Karpas-422 (cell line): Measurements from ENCODE around the gene HES7. TPM values are rescaled to one million over a fixed set of nuclear protein-coding genes. Genes with fewer than 3 reads are reported as not detected.

Experiments used
- DNase-seq: peaks from one replicate; pipeline ENCODE4 v3.0.0-alpha.2; 2015
- H2AFZ ChIP-seq: fragments of 200-600 bp; sonication (generic); 2 replicates; pipeline ENCODE4 v1.6.1; 2014; ENCODE audit warnings: antibody characterized with exemption, low read length, mixed read lengths
- H3K27ac ChIP-seq: fragments of 200-600 bp; sonication (generic); 2 replicates; pipeline ENCODE4 v1.5.1; 2014; ENCODE audit warnings: mild to moderate bottlenecking, low read length, moderate library complexity
- H3K27me3 ChIP-seq: fragments of 200-600 bp; sonication (generic); 2 replicates; pipeline ENCODE4 v1.6.1; 2014; ENCODE audit warnings: low read length, mixed read lengths
- H3K36me3 ChIP-seq: fragments of 200-600 bp; sonication (generic); 2 replicates; pipeline ENCODE4 v1.6.1; 2014; ENCODE audit warnings: low read length, mixed read lengths; ENCODE audit not compliant: insufficient read depth
- H3K4me1 ChIP-seq: fragments of 200-600 bp; sonication (generic); 2 replicates; pipeline ENCODE4 v1.6.1; 2014; ENCODE audit warnings: mild to moderate bottlenecking, low read length, mixed read lengths
- H3K4me2 ChIP-seq: fragments of 200-600 bp; sonication (generic); 2 replicates; pipeline ENCODE4 v1.6.1; 2014; ENCODE audit warnings: low read length, low read depth, mild to moderate bottlenecking; ENCODE audit not compliant: poor library complexity, severe bottlenecking
- H3K4me3 ChIP-seq: fragments of 200-600 bp; sonication (generic); 2 replicates; pipeline ENCODE4 v1.5.1; 2014; ENCODE audit warnings: mild to moderate bottlenecking, antibody characterized with exemption, low read length, mixed read lengths
- H3K79me2 ChIP-seq: fragments of 200-600 bp; sonication (generic); 2 replicates; pipeline ENCODE4 v1.6.1; 2014; ENCODE audit warnings: mild to moderate bottlenecking, low read length, mixed read lengths
- H3K9ac ChIP-seq: fragments of 200-600 bp; sonication (generic); 2 replicates; pipeline ENCODE4 v1.6.0; 2014; ENCODE audit warnings: low read length
- H3K9me2 ChIP-seq: fragments of 200-600 bp; sonication (generic), shearing (Covaris generic); replicated peaks from 2 replicates; pipeline ENCODE4 v1.6.0; 2014; ENCODE audit warnings: mild to moderate bottlenecking, low read length, moderate library complexity; ENCODE audit not compliant: insufficient read depth
- H3K9me3 ChIP-seq: fragments of 300-700, 200-600 bp; sonication (generic); 2 replicates; pipeline ENCODE4 v1.6.1; 2014; ENCODE audit warnings: low read length, mixed read lengths
- H4K20me1 ChIP-seq: fragments of 200-600 bp; sonication (generic); 2 replicates; pipeline ENCODE4 v1.6.1; 2014; ENCODE audit warnings: mild to moderate bottlenecking, antibody characterized with exemption, low read length, low read depth; ENCODE audit not compliant: insufficient read depth
- total RNA-seq: library from RNA; depleted of rRNA; stranded (reverse); fragments of >200 nt; shearing (Covaris generic); gene quantifications from 2 replicates; pipeline ENCODE4 v1.2.3, GENCODE V29; 2014; ENCODE audit warnings: low replicate concordance

HES7 gene
- total RNA-seq, 1 experiment from 2014 or later = 0.37 TPM

DNA sequence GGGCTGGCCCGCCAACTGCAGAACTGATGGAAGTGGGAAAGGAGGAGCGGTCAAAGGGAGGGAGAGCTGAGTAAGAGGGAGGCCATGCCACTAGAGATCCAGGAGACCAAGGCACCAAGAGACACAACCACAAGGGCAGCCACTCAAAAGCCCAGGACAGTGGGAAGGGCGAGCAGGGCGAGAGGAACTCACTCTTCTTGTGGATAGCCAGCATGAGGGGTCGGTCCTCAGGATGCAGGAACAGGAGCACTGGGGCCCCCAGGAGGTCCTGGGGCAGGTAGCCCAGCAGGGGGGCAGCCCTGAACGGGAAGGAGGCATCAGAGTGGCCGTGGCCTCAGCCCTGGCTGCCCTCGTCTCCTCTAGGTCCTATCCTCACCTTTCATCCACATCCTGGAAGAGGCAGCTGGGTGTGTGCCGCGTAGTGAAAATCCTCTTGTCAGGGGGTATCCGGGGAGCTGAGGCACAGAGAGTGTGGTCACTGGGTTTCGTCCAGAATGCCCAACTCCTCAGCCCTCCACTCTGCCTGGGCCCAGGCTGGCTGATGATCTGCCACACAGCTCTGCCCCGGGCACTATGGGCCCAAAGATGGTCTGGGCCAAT, 24.0 kb upstream of the HES7 start:
- H3K79me2 ChIP-seq = peaks cover 21% of the 10 kb centered on the region
- no peak for DNase-seq
- no peaks in the 10 kb centered on the region for H3K9me3 ChIP-seq
- H3K4me3 ChIP-seq = no peak overlapping the region
- H3K9ac ChIP-seq = no peak overlapping the region
- 0 out of 2 replicates have a peak, but pooled peaks cover 3% of the 10 kb centered on the region for H3K36me3 ChIP-seq
- peaks cover 13% of the 10 kb centered on the region for H4K20me1 ChIP-seq
- H3K9me2 ChIP-seq = no peaks in the 10 kb centered on the region
- H3K4me2 ChIP-seq = no peak overlapping the region
- peaks cover 19% of the 10 kb centered on the region for H3K4me1 ChIP-seq
- H2AFZ ChIP-seq = no peak overlapping the region
- no peak overlapping the region for H3K27ac ChIP-seq
- no peaks in the 10 kb centered on the region for H3K27me3 ChIP-seq

DNA sequence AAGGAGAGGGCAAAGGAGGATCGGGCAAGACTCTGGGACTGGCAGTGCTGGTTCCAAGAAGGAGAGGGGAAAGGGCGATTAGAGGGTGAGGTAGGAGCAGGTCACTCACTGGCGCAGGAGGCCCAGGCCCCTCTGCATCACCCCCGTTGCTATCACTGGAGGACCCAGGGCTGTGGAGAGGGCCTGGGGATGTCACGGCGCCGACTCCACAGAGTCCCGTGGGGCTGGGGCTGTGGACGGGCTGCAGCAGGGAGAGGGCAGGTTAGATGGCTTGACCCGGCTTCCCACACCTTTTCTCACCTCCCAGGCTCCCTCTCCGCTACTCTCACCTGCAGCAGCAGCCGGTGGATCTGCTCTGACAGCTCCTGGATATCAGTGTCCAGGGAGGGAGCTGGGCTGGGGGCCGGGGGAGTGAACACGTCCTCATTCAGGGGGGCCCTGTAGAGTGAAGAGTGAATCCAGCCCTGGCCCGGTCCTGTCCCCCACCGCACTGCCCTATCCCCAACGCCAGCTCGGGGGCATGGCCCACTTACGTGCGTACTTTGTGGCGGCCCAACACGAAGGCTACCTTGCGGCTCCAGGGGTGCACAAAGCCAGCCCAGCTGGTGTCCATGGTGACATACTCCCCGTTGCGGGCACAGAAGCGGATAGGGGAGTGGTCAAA, 23.4 kb upstream of the HES7 start:
- no peak for DNase-seq
- peaks cover 13% of the 10 kb centered on the region for H4K20me1 ChIP-seq

DNA sequence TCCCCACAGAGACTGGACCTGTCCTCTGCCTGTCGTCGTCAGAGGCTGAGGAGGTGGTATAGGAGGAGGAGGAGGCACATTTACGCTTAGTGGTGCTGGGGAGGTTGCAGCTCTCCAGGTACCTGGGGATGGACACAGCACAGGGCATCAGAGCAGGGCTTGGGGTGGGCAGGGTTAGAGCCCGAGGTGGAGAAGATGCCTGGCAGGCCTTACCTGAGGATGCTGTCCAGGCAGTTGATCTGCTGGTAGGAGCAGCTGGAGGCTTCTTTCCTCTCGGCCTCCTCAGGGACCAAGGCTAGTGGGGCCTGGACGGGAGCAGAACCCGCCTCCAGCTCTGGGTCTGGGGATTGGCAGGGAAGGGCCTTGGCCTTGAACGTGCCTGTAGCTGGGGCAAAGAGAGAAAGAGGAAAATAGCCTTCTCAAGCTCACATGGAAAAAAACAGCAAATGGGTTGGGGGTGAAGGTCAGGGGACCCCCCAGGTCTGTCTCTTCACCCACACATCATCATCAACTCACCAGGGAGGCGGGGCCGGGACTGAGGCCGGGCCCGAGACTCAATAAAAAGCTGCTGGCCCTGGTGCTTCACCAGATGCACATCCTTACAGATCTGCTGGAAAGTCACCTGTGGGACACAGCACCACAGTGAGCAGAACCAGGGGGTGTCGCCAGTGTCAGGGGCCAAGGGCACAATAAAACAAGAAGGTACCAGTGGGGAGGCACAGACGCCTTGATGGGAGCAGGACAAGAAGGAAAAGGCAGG, 22.7 kb upstream of the HES7 start:
- Histone ChIP-seq H3K4me1 (peaks cover 11% of the 10 kb centered on the region), H3K4me3 (no peak overlapping the region), H3K9me2 (no peaks in the 10 kb centered on the region), H3K9me3 (no peaks in the 10 kb centered on the region), H3K27me3 (no peaks in the 10 kb centered on the region), H3K4me2 (no peak overlapping the region), H3K27ac (no peak overlapping the region), H4K20me1 (peaks cover 13% of the 10 kb centered on the region), H3K79me2 (peaks cover 15% of the 10 kb centered on the region), H2AFZ (no peak overlapping the region), H3K9ac (no peak overlapping the region), H3K36me3 (0 out of 2 replicates have a peak, but pooled peaks cover 3% of the 10 kb centered on the region)
- DNase-seq = no peak

More for the DNA sequence above, 23.4 kb upstream of the HES7 start:
- no peak overlapping the region for H3K9ac ChIP-seq
- H3K36me3 ChIP-seq = 0 out of 2 replicates have a peak, but pooled peaks cover 3% of the 10 kb centered on the region
- peaks cover 13% of the 10 kb centered on the region for H3K4me1 ChIP-seq
- H3K9me2 ChIP-seq = no peaks in the 10 kb centered on the region
- H2AFZ ChIP-seq = no peak overlapping the region
- no peak overlapping the region for H3K4me3 ChIP-seq
- no peak overlapping the region for H3K4me2 ChIP-seq
- H3K9me3 ChIP-seq = no peaks in the 10 kb centered on the region
- no peak overlapping the region for H3K27ac ChIP-seq
- H3K27me3 ChIP-seq = no peaks in the 10 kb centered on the region
- H3K79me2 ChIP-seq = peaks cover 21% of the 10 kb centered on the region

DNA sequence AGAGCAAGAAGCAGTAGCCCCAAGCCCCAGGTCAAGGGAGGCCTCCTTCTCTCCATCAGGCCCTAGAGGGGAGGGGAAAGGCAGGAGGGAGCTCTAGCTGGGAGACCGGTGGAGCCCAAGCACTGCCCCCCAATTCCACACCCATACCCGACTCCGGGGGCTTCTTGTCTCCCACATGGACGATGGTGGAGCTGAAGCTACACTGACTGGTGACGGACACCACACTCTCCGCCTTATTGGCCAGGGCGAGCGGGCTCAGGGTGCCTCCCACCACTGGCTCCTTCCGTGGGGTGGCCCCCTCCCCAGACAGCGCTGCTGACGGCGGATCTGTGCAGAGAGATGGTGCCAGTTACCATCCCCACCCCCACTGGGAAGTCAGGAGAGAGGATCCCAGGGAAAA, 21.9 kb upstream of the HES7 start:
- peaks cover 6% of the 10 kb centered on the region for H3K4me1 ChIP-seq
- H3K36me3 ChIP-seq = 0 out of 2 replicates have a peak, but pooled peaks cover 3% of the 10 kb centered on the region
- no peaks in the 10 kb centered on the region for H3K27me3 ChIP-seq
- no peak overlapping the region for H3K4me2 ChIP-seq
- H3K79me2 ChIP-seq = peaks cover 9% of the 10 kb centered on the region
- H3K27ac ChIP-seq = no peak overlapping the region
- no peaks in the 10 kb centered on the region for H3K9me3 ChIP-seq
- no peak overlapping the region for H2AFZ ChIP-seq
- H4K20me1 ChIP-seq = peaks cover 11% of the 10 kb centered on the region
- H3K4me3 ChIP-seq = no peak overlapping the region
- no peaks in the 10 kb centered on the region for H3K9me2 ChIP-seq
- no peak for DNase-seq
- no peak overlapping the region for H3K9ac ChIP-seq

DNA sequence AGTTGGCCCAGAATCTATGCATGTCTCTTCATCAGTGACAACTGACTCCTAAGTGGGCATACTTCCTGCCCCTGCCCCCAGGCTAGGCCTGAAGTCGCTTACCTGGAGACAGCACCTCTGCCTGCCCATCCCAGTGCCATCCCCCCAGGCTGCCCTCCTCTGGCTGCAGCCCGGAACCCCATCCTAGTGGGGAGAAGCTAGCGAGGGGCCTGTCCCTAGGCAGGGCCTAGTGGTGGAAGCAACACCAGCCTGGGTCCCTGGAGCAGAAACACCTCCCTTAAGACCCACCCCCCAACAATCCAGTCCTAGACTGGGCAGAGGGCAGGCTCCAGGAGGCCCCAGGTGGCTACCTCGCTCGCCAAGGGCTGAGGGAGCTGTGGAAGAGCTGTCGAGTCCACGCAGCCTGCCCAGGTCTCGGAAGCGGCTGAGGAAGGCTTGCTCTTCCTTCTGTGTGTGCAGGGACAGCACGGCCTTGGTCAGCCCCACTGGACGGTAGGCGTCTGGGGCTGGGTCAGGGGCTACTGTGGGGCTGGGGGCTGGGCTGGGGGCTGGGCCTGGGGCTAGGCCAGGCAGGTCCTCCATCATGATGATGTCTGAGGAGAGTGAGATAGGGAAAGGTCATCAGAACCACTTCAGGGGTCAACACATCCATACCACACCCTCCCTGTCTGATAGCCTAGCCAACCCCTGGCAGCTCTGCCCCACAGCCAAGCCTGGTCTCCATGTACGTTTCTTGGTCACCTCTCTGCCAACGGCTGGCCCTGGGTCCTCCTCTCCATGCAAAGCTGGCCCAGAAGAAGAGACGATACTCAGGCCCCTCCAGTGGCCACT, 20.7 kb upstream of the HES7 start:
- Histone ChIP-seq H4K20me1 (no peaks in the 10 kb centered on the region), H3K79me2 (no peaks in the 10 kb centered on the region), H3K4me3 (no peak overlapping the region), H3K9me3 (no peaks in the 10 kb centered on the region), H2AFZ (no peak overlapping the region), H3K27me3 (no peaks in the 10 kb centered on the region), H3K4me2 (no peak overlapping the region), H3K9me2 (no peaks in the 10 kb centered on the region), H3K27ac (no peak overlapping the region), H3K36me3 (0 out of 2 replicates have a peak, but pooled peaks cover 3% of the 10 kb centered on the region), H3K4me1 (peaks cover under 1% of the 10 kb centered on the region), H3K9ac (no peak overlapping the region)
- DNase-seq = no peak

DNA sequence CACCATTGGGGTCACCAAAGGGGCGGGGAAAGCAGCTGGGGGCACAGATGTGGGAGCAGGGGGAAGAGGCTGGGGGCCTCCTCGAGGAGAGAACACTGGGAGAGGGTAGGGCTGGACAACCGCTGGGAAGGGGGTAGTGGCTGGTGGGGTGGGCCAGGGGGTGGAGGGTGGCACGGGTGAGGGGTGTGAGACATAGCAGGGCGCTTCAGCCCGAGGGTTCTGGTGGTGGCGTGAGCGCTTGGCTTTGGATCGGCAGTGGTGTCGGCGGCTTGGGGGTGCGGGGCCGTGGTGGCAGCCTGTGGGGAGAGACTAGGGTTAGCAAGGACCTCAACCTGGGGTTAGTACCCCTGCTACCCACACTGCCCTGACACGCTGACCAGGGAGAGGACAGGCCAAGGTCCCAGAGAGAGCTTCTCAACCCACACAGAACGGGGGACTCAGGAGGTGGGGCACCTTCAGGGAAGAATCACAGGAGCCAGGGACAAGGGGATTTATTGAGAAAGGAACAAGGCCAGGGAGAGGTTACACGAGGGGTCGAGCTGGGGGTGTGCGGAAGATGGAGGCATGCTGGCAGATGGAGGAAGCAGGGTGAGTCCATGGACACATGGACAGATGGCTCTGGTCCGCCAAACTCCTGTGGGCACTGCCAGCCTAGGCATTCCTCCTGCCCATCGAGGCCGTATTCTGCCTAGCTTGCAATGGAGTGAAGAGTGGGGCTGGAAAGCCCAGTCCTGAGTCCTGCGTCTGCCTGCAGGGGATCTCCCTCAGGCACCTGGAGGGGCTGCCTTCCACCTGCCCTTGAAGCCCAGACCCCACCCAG, 19.9 kb upstream of the HES7 start:
- Histone ChIP-seq H3K79me2 (no peaks in the 10 kb centered on the region), H4K20me1 (no peaks in the 10 kb centered on the region), H2AFZ (no peak overlapping the region), H3K4me1 (peaks cover 7% of the 10 kb centered on the region), H3K27me3 (no peaks in the 10 kb centered on the region), H3K9me3 (no peaks in the 10 kb centered on the region), H3K27ac (no peak overlapping the region), H3K9me2 (no peaks in the 10 kb centered on the region), H3K9ac (no peak overlapping the region), H3K4me2 (no peak overlapping the region), H3K36me3 (0 out of 2 replicates have a peak, but pooled peaks cover 3% of the 10 kb centered on the region), H3K4me3 (no peak overlapping the region)
- no peak for DNase-seq

DNA sequence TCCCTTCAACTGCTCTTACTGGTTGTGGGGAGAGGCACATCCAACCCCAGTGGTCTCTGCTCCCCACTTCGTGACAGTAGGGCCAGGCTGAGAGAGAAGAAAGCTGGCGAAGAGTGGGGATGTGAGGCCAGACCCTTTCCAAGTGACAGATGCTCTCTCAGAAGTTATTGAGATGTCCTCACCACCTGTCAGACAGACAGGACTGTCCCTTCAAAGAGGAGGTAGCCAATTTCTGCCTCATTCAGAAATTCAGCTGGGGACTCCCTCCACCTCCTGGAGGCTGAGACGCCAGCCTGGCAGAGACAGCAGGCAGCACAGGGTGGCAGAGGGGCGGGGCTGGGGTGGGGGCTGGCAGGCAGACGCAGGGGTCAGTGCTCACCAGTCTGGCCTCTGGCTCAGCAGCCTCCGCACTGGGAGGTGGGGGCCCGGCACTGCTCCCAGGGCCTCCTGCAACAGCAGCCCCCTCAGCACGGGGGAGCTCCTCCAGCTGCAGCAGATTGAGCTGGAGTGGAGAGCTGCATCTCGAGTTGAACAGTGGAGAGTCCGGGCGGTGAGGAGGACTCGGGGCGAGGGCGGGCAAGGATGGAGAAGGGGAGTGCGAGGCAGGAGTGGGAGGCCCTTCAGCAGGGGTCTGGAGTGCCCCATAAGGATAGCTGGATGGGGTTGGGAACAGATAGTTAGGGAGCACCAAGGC, 19.1 kb upstream of the HES7 start:
- H4K20me1 ChIP-seq = no peaks in the 10 kb centered on the region
- H3K36me3 ChIP-seq = no peaks in the 10 kb centered on the region
- H3K9me3 ChIP-seq = no peaks in the 10 kb centered on the region
- no peak overlapping the region for H3K4me3 ChIP-seq
- no peak overlapping the region for H2AFZ ChIP-seq
- no peaks in the 10 kb centered on the region for H3K27me3 ChIP-seq
- no peak overlapping the region for H3K9ac ChIP-seq
- no peak overlapping the region for H3K27ac ChIP-seq
- no peaks in the 10 kb centered on the region for H3K79me2 ChIP-seq
- no peak overlapping the region for H3K4me2 ChIP-seq
- DNase-seq = no peak
- H3K9me2 ChIP-seq = no peaks in the 10 kb centered on the region
- H3K4me1 ChIP-seq = peaks cover 12% of the 10 kb centered on the region
